Panc1 (cell line): ENCODE measurements around the gene SH3PXD2B. TPM values are rescaled to one million over a fixed set of nuclear protein-coding genes. Genes with fewer than 3 reads are reported as not detected.

Source experiments
- ATAC-seq: fragments of 200-7000 bp; cut with Tn5 transposase; 2 replicates; pipeline ENCODE4 v1.9.1; 2020; ENCODE audit warnings: mild to moderate bottlenecking, moderate library complexity
- BruUV-seq: library from RNA; stranded (reverse); fragments of 400-500 nt; replicated peaks from 2 replicates; lab custom pipeline; 2021; lab: Mats Ljungman, UMichigan
- CTCF ChIA-PET: fragments of 300-600 bp; sonication (Branson Sonifier 250); formaldehyde crosslinking; loops from one replicate; lab custom pipeline; 2022; ENCODE audit warnings: antibody characterized with exemption; lab: Charles Lee
- POLR2A ChIA-PET: fragments of 300-600 bp; sonication (Branson Sonifier 250); formaldehyde crosslinking; loops from one replicate; lab custom pipeline; 2022; ENCODE audit warnings: antibody characterized with exemption; lab: Charles Lee
- DNase-seq: peaks from one replicate; pipeline ENCODE4 v3.0.0-alpha.2; 2010; ENCODE audit warnings: low read depth, low spot score
- H3K27ac ChIP-seq: 2 replicates; pipeline ENCODE4 v1.5.1; 2011; ENCODE audit warnings: mild to moderate bottlenecking, low read length, inconsistent platforms
- H3K27me3 ChIP-seq: fragments of 200-500 bp; sonication (Bioruptor generic); 2 replicates; pipeline ENCODE4 v1.6.0; 2014; ENCODE audit warnings: low read length, inconsistent platforms; ENCODE audit not compliant: control insufficient read depth, insufficient read depth
- H3K36me3 ChIP-seq: fragments of 200-500 bp; sonication (Bioruptor generic); 2 replicates; pipeline ENCODE4 v1.5.1; 2014; ENCODE audit warnings: inconsistent platforms, mild to moderate bottlenecking, low read length, moderate library complexity; ENCODE audit not compliant: control insufficient read depth, insufficient read depth
- H3K4me1 ChIP-seq: 2 replicates; pipeline ENCODE4 v1.5.1; 2011; ENCODE audit warnings: inconsistent platforms, mild to moderate bottlenecking, low read length, moderate library complexity; ENCODE audit not compliant: control insufficient read depth, insufficient read depth
- H3K4me3 ChIP-seq, 2 experiments: 2 replicates each; pipeline ENCODE4 v1.5.1; 2011 to 2012; ENCODE audit warnings: low read depth in 2 of 2, low read length in 2 of 2, mild to moderate bottlenecking in 2 of 2, inconsistent platforms in 1 of 2, moderate library complexity in 1 of 2
- H3K9me3 ChIP-seq: fragments of 200-500 bp; sonication (Bioruptor generic); 2 replicates; pipeline ENCODE4 v1.5.1; 2014; ENCODE audit warnings: low read depth, mild to moderate bottlenecking, inconsistent platforms, low read length, moderate library complexity; ENCODE audit not compliant: control insufficient read depth, insufficient read depth
- CTCF ChIP-seq: fragments of 450-650 bp; IDR thresholded peaks from 2 replicates; pipeline ENCODE4 v1.5.1; 2017; ENCODE audit warnings: mild to moderate bottlenecking
- POLR2AphosphoS5 ChIP-seq: IDR thresholded peaks from 2 replicates; pipeline ENCODE4 v1.6.1; 2012; ENCODE audit warnings: mild to moderate bottlenecking, low read depth, low read length, moderate library complexity
- REST ChIP-seq, 2 experiments: IDR thresholded peaks; 2 replicates each; pipeline ENCODE4 v1.6.1; 2011 to 2012; ENCODE audit warnings: low read depth in 2 of 2, control low read depth in 1 of 2, low read length in 1 of 2, mild to moderate bottlenecking in 1 of 2, moderate library complexity in 1 of 2; ENCODE audit not compliant: insufficient read depth in 1 of 2
- SIN3A ChIP-seq: IDR thresholded peaks from 2 replicates; pipeline ENCODE4 v1.6.1; 2012; ENCODE audit warnings: low read depth, mild to moderate bottlenecking, low read length, moderate library complexity, borderline replicate concordance; ENCODE audit not compliant: insufficient read depth
- TCF7L2 ChIP-seq: IDR thresholded peaks from 2 replicates; pipeline ENCODE4 v1.6.1; 2011; ENCODE audit warnings: mild to moderate bottlenecking, low read depth, low read length, inconsistent platforms
- in situ Hi-C: cut with HindIII; loops from 2 replicates; pipeline ENCODE4 v1.10.0; 2016; ENCODE audit warnings: low sequenced_read_pairs, low pct_unique_long_range_greater_than_20kb
- intact Hi-C: fragments of 100-400 bp; cut with micrococcal nuclease; formaldehyde crosslinking; loops from one replicate; pipeline ENCODE4 v1.10.0; 2022; ENCODE audit not compliant: unreplicated experiment
- total RNA-seq: library from RNA; stranded (reverse); gene quantifications from one replicate; pipeline ENCODE4 v1.2.1, GENCODE V29; 2021; ENCODE audit not compliant: unreplicated experiment

Gene SH3PXD2B
- total RNA-seq, 1 experiment from 2014 or later = 39.7 TPM

GRCh38 chr5:172405226-172406107, 48.9 kb downstream of the SH3PXD2B start:
- H3K36me3 ChIP-seq = no peaks in the 10 kb centered on the region; the same call in 1 of the 2 replicates
- in situ Hi-C loops (no loop called here), intact Hi-C loops (no loop called here)
- DNase-seq = no peak
- ChIA-PET POLR2A (no interaction called here), CTCF (no interaction called here)
- H3K9me3 ChIP-seq = no peaks in the 10 kb centered on the region
- H3K4me3 ChIP-seq = no peak overlapping the region
- no peaks in the 10 kb centered on the region for H3K27me3 ChIP-seq
- H3K27ac ChIP-seq = no peak overlapping the region
- no peak for ATAC-seq
- BruUV-seq = no TSS peak
- H3K4me1 ChIP-seq = peaks cover 3% of the 10 kb centered on the region; the same call in 1 of the 2 replicates
- no peak for TF ChIP-seq TCF7L2
- no peak for TF ChIP-seq REST (IDR thresholded peaks at IDR 0.05; ENCODE audit: insufficient read depth in 1 of 2, low read depth in 2 of 2, low read length in 1 of 2)
- TF ChIP-seq SIN3A = no peak
- no peak for TF ChIP-seq POLR2AphosphoS5
- no peak for TF ChIP-seq CTCF

GRCh38 chr5:172404746-172405145, 49.6 kb downstream of the SH3PXD2B start:
- in situ Hi-C loops = no loop called here
- no peaks in the 10 kb centered on the region; the same call in 1 of the 2 replicates for H3K36me3 ChIP-seq
- TF ChIP-seq TCF7L2 (no peak), POLR2AphosphoS5 (no peak), CTCF (no peak), REST (IDR thresholded peaks at IDR 0.05; ENCODE audit: insufficient read depth in 1 of 2, low read depth in 2 of 2, low read length in 1 of 2) (no peak), SIN3A (no peak)
- no peaks in the 10 kb centered on the region for H3K9me3 ChIP-seq
- ChIA-PET POLR2A (no interaction called here), CTCF (no interaction called here)
- DNase-seq (no peak), ATAC-seq (no peak)
- intact Hi-C loops = no loop called here
- peaks cover 3% of the 10 kb centered on the region; the same call in 1 of the 2 replicates for H3K4me1 ChIP-seq
- no peak overlapping the region for H3K27ac ChIP-seq
- no TSS peak for BruUV-seq
- H3K4me3 ChIP-seq = no peak overlapping the region
- no peaks in the 10 kb centered on the region for H3K27me3 ChIP-seq
